ENCODE measurements around the gene KIF3A.

GRCh38 chr5:132748522-132749000 is 11.2 kb upstream of the KIF3A start:
- no peak for TF ChIP-seq CTCF (IDR thresholded peaks at IDR 0.05; ENCODE audit: poor library complexity, severe bottlenecking)
- TF ChIP-seq POLR2AphosphoS5 (IDR thresholded peaks at IDR 0.05) = no peak
- no peak for TF ChIP-seq TAF1 (IDR thresholded peaks at IDR 0.05; ENCODE audit: low read depth)

All from neural cell (in vitro differentiated cells).